Right cardiac atrium (tissue), 5 donors: ENCODE results near the gene TMEM203. TPM values are rescaled to one million over a fixed set of nuclear protein-coding genes. Genes with fewer than 3 reads are reported as not detected.

ENCODE experiments used
- ATAC-seq, 2 donors: fragments of 200-7000 bp; cut with Tn5 transposase; one replicate each; pipeline versions ENCODE4 v1.8.0 to v1.9.1; 2020; ENCODE audit warnings: moderate library complexity in 2 of 2, mild to moderate bottlenecking in 1 of 2
- DNase-seq, 3 donors: peaks; one replicate each; pipeline ENCODE4 v3.0.0-alpha.2; 2020
- H3K27ac ChIP-seq: one replicate; pipeline ENCODE4 v1.5.1; 2013; ENCODE audit warnings: mild to moderate bottlenecking, low read length, control low read depth, moderate library complexity
- H3K27me3 ChIP-seq: one replicate; pipeline ENCODE4 v1.6.1; 2013; ENCODE audit not compliant: control insufficient read depth, insufficient read depth
- H3K4me1 ChIP-seq: one replicate; pipeline ENCODE4 v1.6.1; 2013; ENCODE audit warnings: low read length; ENCODE audit not compliant: control insufficient read depth, insufficient read depth
- H3K4me3 ChIP-seq: one replicate; pipeline ENCODE4 v1.5.1; 2013; ENCODE audit warnings: low read length, control low read depth
- H3K9me3 ChIP-seq: one replicate; pipeline ENCODE4 v1.6.1; 2013; ENCODE audit warnings: low read length; ENCODE audit not compliant: control insufficient read depth
- WGBS: extraction: QIAGEN DNeasy Blood & Tissue Kit; methylation state at CpG from one replicate; pipeline ENCODE4 v1.1.7; 2013; 5-methylcytosine and 5-hydroxymethylcytosine counted together
- intact Hi-C, 4 donors: fragments of 100-400 bp; cut with DNase I; formaldehyde crosslinking; loops; one replicate each; pipeline versions ENCODE4 v1.11.0 to v1.14.0; 2022 to 2023
- polyA plus RNA-seq: library from polyadenylated mRNA; stranded (reverse); fragments of 200-250 nt; gene quantifications from one replicate; pipeline ENCODE4 v1.2.3, GENCODE V29; 2013
- total RNA-seq, 4 donors: library from RNA; stranded (reverse); fragmentation: NEBNext Ultra II Directional; extraction: Animal tissue kit (Norgen Biotek cat#: 25700); gene quantifications; one replicate each; pipeline ENCODE4 v1.2.1, GENCODE V29; 2021
- donor health status: healthy with polysubstance abuse.
- donor health status: DM: no; HTN: yes; CAD: no.
- donor health status: DM: no; HTN: no; CAD: no.
- donor health status: DM: no; HTN: yes; CAD: no; lungs with severe emphysema.
- donor health status: DM: yes; HTN: yes; CAD: no.

The TMEM203 gene
- total and polyA plus RNA-seq, 5 donors = 28.9 to 47.5 (median 40.6) TPM

DNA sequence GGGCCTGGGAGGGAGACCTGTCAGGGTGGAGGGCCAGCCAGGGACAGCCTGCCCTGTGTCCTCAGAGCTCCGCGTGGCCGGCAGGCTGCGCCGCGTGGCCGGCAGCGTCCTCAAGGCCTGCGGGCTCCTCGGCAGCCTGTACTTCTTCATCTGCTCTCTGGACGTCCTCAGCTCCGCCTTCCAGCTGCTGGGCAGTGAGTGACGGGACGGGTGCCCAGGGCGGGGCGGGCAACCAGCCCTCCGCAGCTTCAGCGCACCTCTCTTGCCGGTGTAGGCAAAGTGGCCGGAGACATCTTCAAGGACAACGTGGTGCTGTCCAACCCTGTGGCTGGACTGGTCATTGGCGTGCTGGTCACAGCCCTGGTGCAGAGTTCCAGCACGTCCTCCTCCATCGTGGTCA lies 27.1 kb upstream of the TMEM203 start:
- 68% methylated on average over 24 of the region's 24 CpGs for WGBS
- no peak for DNase-seq
- no peak for ATAC-seq
- Histone ChIP-seq H3K27ac (no peak overlapping the region), H3K27me3 (no peaks in the 10 kb centered on the region), H3K9me3 (no peaks in the 10 kb centered on the region), H3K4me3 (no peak overlapping the region), H3K4me1 (no peaks in the 10 kb centered on the region)
- intact Hi-C loops = loop anchor here in 1 of 4 donors (2.0 kb wide), 2 partner anchors 28 to 110 kb away; no protein-coding TSS in a partner anchor

DNA sequence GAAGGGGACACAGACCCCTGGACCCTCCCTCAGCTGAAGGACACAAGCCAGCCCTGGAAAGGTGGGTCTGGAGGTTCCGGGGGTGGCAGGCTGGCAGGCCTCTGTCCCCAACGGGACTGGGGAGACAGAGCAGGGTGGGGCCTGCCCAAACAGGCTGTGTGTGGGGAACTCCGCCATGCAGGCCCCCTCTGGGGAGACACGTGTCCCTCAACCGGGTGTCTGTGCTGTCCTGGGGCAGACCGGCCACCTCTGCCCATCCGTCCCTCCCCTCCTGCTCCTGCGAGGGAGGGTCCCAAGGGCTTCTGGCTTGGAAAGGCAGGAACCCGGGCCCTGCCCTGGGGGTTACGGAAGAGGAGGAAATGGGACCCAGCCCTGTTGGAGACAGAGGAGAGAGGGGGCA lies 26.7 kb upstream of the TMEM203 start:
- no peak overlapping the region for H3K4me3 ChIP-seq
- WGBS = 60% methylated on average over 10 of the region's 10 CpGs
- no peaks in the 10 kb centered on the region for H3K4me1 ChIP-seq
- H3K9me3 ChIP-seq = no peaks in the 10 kb centered on the region
- H3K27me3 ChIP-seq = no peaks in the 10 kb centered on the region
- no peak for DNase-seq
- ATAC-seq = no peak
- H3K27ac ChIP-seq = no peak overlapping the region
- intact Hi-C loops = loop anchor here in 1 of 4 donors (2.0 kb wide), 2 partner anchors 29 to 109 kb away; no protein-coding TSS in a partner anchor

DNA sequence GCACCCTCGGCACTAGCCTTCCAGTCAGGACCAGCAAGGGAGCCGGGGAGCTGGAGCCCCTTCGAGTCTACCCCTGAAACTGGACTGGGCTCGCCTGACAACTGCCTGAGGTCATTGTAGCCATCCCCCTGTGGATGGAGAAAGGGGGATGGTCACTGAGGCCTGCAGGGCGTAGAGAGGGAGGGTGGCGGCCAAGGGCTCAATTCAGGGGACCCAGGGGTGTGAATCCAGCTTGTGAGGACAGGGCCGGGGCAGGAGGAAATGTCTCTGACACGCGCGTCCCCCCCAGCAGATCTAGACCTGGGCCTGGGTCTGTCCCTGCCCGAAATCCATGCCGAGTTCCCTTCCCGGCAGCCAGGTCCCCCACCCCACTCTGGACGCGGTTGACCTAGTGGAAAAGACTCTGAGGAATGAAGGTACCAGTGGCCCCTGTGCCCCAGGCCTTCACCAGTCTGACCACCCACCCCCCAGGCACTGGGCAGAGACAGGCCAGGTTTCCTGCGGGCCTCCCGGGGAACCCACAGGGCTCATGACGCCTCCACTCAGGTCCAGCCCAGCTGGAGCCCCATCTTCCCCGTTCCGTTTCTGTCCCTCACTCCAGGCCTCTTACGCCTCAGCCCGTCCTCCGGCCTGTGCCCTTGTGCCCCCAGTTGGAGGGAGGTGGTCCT lies 26.1 kb upstream of the TMEM203 start:
- no peaks in the 10 kb centered on the region for H3K4me1 ChIP-seq
- H3K27me3 ChIP-seq = no peaks in the 10 kb centered on the region
- H3K27ac ChIP-seq = no peak overlapping the region
- H3K4me3 ChIP-seq = no peak overlapping the region
- intact Hi-C loops = loop anchor here in 1 of 4 donors (2.0 kb wide), 2 partner anchors 29 to 109 kb away; no protein-coding TSS in a partner anchor
- ATAC-seq (no peak), DNase-seq (no peak)
- WGBS = 78% methylated on average over 23 of the region's 23 CpGs
- H3K9me3 ChIP-seq = no peaks in the 10 kb centered on the region

DNA sequence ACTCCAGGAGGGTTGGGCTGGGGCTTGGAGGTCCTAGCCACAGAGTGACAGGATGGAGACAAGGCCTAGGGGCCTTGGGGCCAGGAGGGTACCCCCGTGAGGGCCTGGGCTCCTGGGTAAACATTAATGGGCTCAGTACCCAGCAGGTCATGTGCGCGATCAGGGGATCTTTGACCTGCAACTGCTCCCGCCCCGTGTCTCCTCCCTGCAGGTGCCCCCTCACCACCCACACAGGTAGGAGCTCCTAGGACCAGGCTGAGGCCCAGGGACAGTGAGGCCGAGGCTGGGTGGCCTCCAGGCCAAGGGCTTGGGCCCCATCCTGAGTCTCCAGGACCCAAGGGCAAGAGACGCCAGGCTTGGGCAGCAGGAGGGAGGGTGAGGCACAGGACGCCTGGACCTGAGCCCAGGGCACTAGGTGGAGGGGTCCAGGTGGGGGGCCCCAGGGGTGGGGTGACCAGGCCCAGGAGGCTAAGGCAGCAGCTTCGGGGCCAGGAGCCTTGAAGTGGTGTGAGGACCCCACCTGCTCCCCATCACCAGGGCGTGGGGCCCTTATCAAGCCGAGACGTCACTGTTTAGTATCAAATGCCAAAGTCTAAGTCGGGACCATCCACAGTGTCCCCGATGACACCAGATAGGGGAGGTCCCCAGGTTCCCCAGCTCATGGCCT lies 25.4 kb upstream of the TMEM203 start, which contains the start of gene SLC34A3:
Gene SLC34A3, plus strand, starts transcription at position 197 of the 667 bp plus-strand sequence. CDS start 802 bp downstream, outside the sequence.
- WGBS = 63% methylated on average over 14 of the region's 14 CpGs
- DNase-seq (peak in 1 of 3 donors; percentile 50), ATAC-seq (no peak)
- Histone ChIP-seq H3K4me1 (no peaks in the 10 kb centered on the region), H3K4me3 (no peak within 1 kb of the TSS), H3K27me3 (no peaks in the 10 kb centered on the region), H3K9me3 (no peaks in the 10 kb centered on the region), H3K27ac (no peak within 1 kb of the TSS)
- intact Hi-C loops = no loop called here

DNA sequence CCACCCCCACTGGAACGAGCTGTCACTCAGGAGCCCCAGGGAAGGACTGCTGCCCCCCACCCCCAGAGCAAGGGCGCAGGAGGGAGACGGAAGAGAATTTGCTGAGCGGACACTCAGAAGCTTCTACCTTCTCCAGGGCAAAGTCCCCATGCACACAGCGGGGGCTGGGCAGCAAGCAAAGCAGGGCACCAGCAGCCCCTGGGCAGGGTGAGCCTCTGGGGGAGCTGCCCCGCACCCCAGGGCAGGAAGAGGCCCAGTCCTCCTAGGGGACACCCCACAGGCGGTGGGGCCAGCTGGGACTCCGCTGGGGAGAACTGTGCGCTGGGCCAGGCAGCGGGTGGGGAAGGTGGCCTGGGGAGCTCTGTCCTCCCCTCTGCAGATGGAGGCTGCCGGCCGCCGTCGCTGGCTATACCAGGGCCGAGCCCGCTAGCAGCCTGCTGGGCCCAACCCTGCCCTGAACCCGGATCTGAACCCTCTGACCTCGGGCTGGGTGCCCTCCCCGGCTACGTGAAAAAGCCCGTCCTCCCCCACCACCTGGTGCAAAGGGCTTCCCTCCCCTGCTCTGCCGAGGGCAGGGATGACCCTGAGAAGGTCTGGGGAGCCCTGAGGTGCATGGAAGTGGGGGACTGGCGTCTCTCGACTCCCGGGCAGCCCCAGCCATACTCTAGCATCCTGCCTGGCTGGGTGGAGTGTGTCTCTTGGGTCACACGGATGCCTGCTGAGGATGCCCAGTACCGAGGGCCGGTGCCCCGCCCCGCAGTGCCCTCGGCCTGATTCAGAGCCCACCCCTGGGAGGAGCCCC lies 24.7 kb upstream of the TMEM203 start:
- H3K27me3 ChIP-seq = no peaks in the 10 kb centered on the region
- no peaks in the 10 kb centered on the region for H3K4me1 ChIP-seq
- intact Hi-C loops = loop anchor here in 3 of 4 donors (5.0 kb wide), 1 partner anchor 108 kb away; no protein-coding TSS in a partner anchor
- no peaks in the 10 kb centered on the region for H3K9me3 ChIP-seq
- H3K4me3 ChIP-seq = no peak overlapping the region
- DNase-seq (peak in 1 of 3 donors; percentile 46), ATAC-seq (no peak)
- WGBS = 61% methylated on average over 31 of the region's 31 CpGs
- H3K27ac ChIP-seq = no peak overlapping the region

DNA sequence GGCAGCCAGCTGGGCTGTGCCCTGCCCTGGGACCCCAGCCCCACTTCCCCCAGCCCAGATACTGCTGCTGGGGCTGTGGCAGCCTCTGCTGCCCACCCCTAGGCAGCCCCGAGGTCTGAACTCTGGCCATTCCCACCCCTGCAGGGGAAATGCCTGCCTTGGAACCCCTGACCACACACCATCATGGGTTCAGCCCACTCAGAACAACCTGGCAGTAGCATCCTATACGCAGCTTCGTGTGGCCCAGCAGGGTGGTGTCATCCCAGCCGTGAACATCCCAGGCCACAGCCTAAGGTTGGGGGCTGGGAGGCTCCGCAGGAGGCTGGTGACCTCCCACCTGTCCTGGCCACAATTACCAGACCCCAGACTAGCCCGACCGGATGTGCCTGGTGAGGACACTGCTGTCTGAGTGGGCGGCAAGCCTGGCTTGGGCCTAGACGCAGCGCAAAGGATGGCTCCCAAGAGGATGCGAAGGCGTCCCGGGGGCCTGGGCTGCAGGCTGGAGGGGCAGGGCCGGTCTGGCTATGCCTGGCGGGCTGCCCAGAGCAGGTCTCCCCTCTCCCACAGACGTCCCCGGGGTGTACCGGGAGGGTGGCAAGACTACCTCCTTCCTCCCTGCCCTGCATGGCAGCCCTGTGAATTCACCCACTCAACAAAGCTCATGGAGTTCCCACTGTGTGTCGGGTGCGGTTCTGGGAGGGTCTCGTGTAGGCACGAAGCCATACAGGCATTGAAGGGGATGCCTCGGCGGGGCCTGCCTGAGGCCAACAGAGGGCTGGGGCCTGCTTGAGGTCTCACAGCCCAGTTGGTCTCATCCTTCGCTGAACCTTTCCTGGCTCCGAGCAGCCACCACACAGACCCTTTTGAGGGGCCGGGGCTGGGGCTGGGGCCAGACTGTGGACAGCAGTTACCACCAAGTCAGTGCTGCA lies 23.8 kb upstream of the TMEM203 start:
- no peaks in the 10 kb centered on the region for H3K4me1 ChIP-seq
- DNase-seq = peak in 1 of 3 donors; percentile 51
- H3K9me3 ChIP-seq = no peaks in the 10 kb centered on the region
- WGBS = 60% methylated on average over 27 of the region's 27 CpGs
- H3K4me3 ChIP-seq = no peak overlapping the region
- no peak overlapping the region for H3K27ac ChIP-seq
- intact Hi-C loops = loop anchor here in 3 of 4 donors (5.0 kb wide), 1 partner anchor 107 kb away; no protein-coding TSS in a partner anchor
- no peak for ATAC-seq
- no peaks in the 10 kb centered on the region for H3K27me3 ChIP-seq

DNA sequence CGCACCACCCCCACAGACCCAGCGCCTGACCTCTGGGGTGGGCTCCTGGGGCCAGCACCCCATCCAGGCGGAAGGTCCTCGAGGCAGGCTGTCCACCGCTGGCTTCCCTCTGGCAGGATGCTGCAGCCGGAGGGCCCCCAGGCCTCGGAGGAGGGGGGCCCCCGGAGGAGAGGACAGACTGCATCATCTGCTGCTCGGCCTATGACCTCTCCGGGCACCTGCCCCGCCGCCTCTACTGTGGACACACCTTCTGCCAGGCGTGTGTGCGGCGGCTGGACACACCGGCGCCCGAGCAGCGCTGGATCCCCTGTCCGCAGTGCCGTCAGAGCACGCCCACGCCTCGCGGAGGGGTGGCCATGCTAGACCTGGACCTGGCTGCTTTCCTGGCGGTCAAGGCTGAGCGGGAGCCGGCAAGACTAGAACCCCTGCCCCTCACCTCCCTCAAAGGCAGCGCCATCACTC lies 23.1 kb upstream of the TMEM203 start:
- no peaks in the 10 kb centered on the region for H3K4me1 ChIP-seq
- no peak overlapping the region for H3K27ac ChIP-seq
- WGBS = 62% methylated on average over 29 of the region's 29 CpGs
- H3K9me3 ChIP-seq = no peaks in the 10 kb centered on the region
- no peak for ATAC-seq
- no peaks in the 10 kb centered on the region for H3K27me3 ChIP-seq
- H3K4me3 ChIP-seq = no peak overlapping the region
- peak in 1 of 3 donors; percentile 58 for DNase-seq
- intact Hi-C loops = loop anchor here in 3 of 4 donors (5.0 kb wide), 1 partner anchor 106 kb away; no protein-coding TSS in a partner anchor

DNA sequence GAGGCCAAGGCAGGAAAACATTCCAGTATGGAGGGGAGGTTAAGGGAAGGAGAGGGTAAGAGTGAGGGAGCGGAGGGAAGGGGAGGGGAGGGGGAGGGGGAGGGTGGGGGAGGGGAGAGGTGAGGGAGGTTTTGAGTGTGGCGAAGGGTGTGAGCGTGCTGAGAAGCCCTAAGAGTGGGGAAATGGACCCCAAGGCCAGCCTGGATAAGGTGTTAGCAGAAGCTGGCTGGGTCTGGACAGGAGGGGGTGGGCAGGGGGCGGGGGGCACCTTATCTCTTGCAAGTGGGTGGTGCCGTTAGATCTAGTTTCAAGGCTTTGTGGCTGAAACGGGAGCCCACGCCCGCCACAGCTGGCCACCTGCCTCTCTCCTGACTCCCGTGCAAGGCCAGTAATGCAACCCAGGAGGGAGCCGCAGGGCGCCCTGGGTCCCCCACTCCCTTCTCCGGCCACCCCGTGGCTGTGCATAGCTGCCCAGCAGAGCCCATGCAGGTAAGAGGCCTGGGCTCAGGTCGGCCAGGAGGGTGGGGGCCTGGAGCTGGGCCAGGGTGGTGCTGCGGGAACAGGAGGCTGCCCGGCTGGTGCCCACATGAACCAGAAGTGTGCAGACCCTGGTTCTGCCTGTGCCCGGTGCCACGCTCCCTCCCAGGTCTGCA lies 22.5 kb upstream of the TMEM203 start:
- intact Hi-C loops = loop anchor here in 3 of 4 donors (5.0 kb wide), 1 partner anchor 106 kb away; no protein-coding TSS in a partner anchor
- H3K9me3 ChIP-seq = no peaks in the 10 kb centered on the region
- WGBS = 35% methylated on average over 18 of the region's 18 CpGs
- DNase-seq (peak in 1 of 3 donors; percentile 62), ATAC-seq (no peak)
- no peaks in the 10 kb centered on the region for H3K4me1 ChIP-seq
- no peak overlapping the region for H3K27ac ChIP-seq
- H3K27me3 ChIP-seq = no peaks in the 10 kb centered on the region
- no peak overlapping the region for H3K4me3 ChIP-seq

DNA sequence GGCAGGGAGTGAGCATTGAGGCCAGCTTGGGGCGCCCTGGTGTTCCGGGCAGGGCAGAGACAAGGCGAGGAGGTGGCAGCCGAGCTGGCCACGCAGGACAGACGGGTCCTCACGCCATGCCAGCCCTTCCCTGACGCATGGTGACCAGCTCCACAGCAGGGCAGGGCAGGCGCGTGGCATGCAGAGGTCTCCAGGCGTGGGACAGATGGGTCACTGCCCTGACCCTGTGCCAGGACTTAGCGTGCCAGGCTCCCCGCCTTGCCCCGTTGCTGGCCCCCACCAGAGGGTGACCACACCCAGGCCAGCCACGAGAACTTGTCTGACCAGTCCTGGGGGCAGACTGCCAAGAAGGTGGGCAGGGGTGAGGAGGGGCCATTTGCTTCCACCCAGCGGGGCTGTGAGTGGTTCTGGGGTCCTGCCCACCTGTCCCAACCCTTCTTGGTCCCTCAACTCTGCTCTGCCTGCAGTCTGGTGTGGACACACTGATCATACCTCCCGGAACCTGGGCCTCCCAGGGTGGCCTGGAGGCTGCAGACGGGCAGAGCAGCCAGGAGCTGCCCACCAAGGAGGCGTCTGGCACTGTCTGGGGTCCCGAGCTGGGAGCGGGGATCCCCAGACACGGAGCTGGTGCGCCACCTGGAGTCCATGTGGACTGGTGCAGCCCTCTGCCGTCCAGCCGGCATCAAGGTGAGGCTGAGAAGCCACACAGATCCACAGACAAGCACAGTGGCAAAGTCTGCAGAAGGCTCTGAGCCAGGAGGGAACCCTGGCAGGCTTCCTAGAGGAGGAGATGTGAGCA lies 21.8 kb upstream of the TMEM203 start, which contains the start of gene RNF224:
Gene RNF224, plus strand, starts transcription at position 449 of the 799 bp plus-strand sequence. CDS start 834 bp downstream, outside the sequence.
- intact Hi-C loops = loop anchor here in 3 of 4 donors (5.0 kb wide), 1 partner anchor 105 kb away; no protein-coding TSS in a partner anchor
- no peaks in the 10 kb centered on the region for H3K27me3 ChIP-seq
- 36% methylated on average over 25 of the region's 25 CpGs for WGBS
- H3K4me1 ChIP-seq = peaks cover 5% of the 10 kb centered on the region
- H3K27ac ChIP-seq = no peak within 1 kb of the TSS
- no peaks in the 10 kb centered on the region for H3K9me3 ChIP-seq
- DNase-seq (peak; percentile 77 to 89 (median 89)), ATAC-seq (peak; percentile 8 to 28)
- H3K4me3 ChIP-seq = no peak within 1 kb of the TSS
